ENCODE measurements around the gene ADARB2. TPM values are rescaled to one million over a fixed set of nuclear protein-coding genes. Genes with fewer than 3 reads are reported as not detected.

ADARB2 gene
- total and polyA plus RNA-seq, 4 donors, result 0.55 to 0.70 (median 0.59) TPM; not detected in 1

GRCh38 chr10:1645896-1646295 is 91.4 kb downstream of the ADARB2 start:
- Histone ChIP-seq H3K4me3 (ENCODE audit: low read depth in 1 of 3, low read length in 3 of 3) (no peak overlapping the region), H3K27me3 (ENCODE audit: control insufficient read depth in 4 of 4, insufficient read depth in 4 of 4, low read length in 3 of 4) (peaks cover 0 to 4% (median 0%) of the 10 kb centered on the region in 4 donors), H3K9me3 (ENCODE audit: control insufficient read depth in 4 of 4, low read length in 3 of 4) (peaks cover 0 to 2% (median 0%) of the 10 kb centered on the region in 4 donors), H3K9ac (ENCODE audit: low read depth in 1 of 2, low read length in 2 of 2) (no peak overlapping the region), H3K36me3 (ENCODE audit: control insufficient read depth in 4 of 4, insufficient read depth in 3 of 4, low read depth in 1 of 4, low read length in 3 of 4) (no peaks in the 10 kb centered on the region), H3K4me1 (ENCODE audit: control insufficient read depth in 4 of 4, insufficient read depth in 4 of 4, low read length in 3 of 4) (no peaks in the 10 kb centered on the region), H3K27ac (ENCODE audit: low read depth in 1 of 2, low read length in 2 of 2) (no peak overlapping the region)
- TF ChIP-seq REST (IDR thresholded peaks at IDR 0.05) (no peak), RXRA (IDR thresholded peaks at IDR 0.05) (no peak)
- no peak for DNase-seq (ENCODE audit: low spot score)
- WGBS, result 62% methylated on average over 4 of the region's 4 CpGs

- Histone ChIP-seq H3K27ac (ENCODE audit: low read depth in 1 of 2, low read length in 2 of 2) (no peak overlapping the region), H3K4me1 (ENCODE audit: control insufficient read depth in 4 of 4, insufficient read depth in 4 of 4, low read length in 3 of 4) (no peaks in the 10 kb centered on the region), H3K4me3 (ENCODE audit: low read depth in 1 of 3, low read length in 3 of 3) (no peak overlapping the region), H3K9me3 (ENCODE audit: control insufficient read depth in 4 of 4, low read length in 3 of 4) (peaks cover 0 to 2% (median 0%) of the 10 kb centered on the region in 4 donors), H3K36me3 (ENCODE audit: control insufficient read depth in 4 of 4, insufficient read depth in 3 of 4, low read depth in 1 of 4, low read length in 3 of 4) (no peaks in the 10 kb centered on the region), H3K9ac (ENCODE audit: low read depth in 1 of 2, low read length in 2 of 2) (no peak overlapping the region), H3K27me3 (ENCODE audit: control insufficient read depth in 4 of 4, insufficient read depth in 4 of 4, low read length in 3 of 4) (peaks cover 0 to 4% (median 0%) of the 10 kb centered on the region in 4 donors)
- TF ChIP-seq GABPA (IDR thresholded peaks at IDR 0.05 in 1 of 2, conservative IDR thresholded peaks at IDR 0.05 in 1 of 2) (no peak), EGR1 (IDR thresholded peaks at IDR 0.05; ENCODE audit: low read depth in 2 of 2) (no peak), NR2F2 (IDR thresholded peaks at IDR 0.05) (no peak), ZBTB33 (IDR thresholded peaks at IDR 0.05) (no peak)
- WGBS, result 84% methylated on average over 15 of the region's 15 CpGs
- DNase-seq (ENCODE audit: low spot score), result no peak
These were observed 93.1 kb downstream of the ADARB2 start for GRCh38 chr10:1644191-1644711.

GRCh38 chr10:1643908-1644179 is 93.5 kb downstream of the ADARB2 start:
- no peak for DNase-seq (ENCODE audit: low spot score)
- WGBS, result 71% methylated on average over 9 of the region's 9 CpGs
- no peak for TF ChIP-seq TAF1 (conservative IDR thresholded peaks at IDR 0.05)
- no peak for TF ChIP-seq YY1 (IDR thresholded peaks at IDR 0.05)
- TF ChIP-seq FOXA1 (IDR thresholded peaks at IDR 0.05), result no peak
- no peak for TF ChIP-seq SP1 (IDR thresholded peaks at IDR 0.05)
- TF ChIP-seq RXRA (IDR thresholded peaks at IDR 0.05), result no peak
- TF ChIP-seq RAD21 (IDR thresholded peaks at IDR 0.05), result no peak
- no peak for TF ChIP-seq FOXA2 (IDR thresholded peaks at IDR 0.05)
- no peak for TF ChIP-seq ZBTB33 (IDR thresholded peaks at IDR 0.05)
- no peak for TF ChIP-seq JUND (IDR thresholded peaks at IDR 0.05)
- TF ChIP-seq MAX (IDR thresholded peaks at IDR 0.05), result no peak

More at GRCh38 chr10:1643908-1644179, 93.5 kb downstream of the ADARB2 start:
- Histone ChIP-seq H3K4me3 (ENCODE audit: low read depth in 1 of 3, low read length in 3 of 3) (no peak overlapping the region), H3K9me3 (ENCODE audit: control insufficient read depth in 4 of 4, low read length in 3 of 4) (peaks cover 0 to 2% (median 0%) of the 10 kb centered on the region in 4 donors), H3K27ac (ENCODE audit: low read depth in 1 of 2, low read length in 2 of 2) (no peak overlapping the region), H3K27me3 (ENCODE audit: control insufficient read depth in 4 of 4, insufficient read depth in 4 of 4, low read length in 3 of 4) (peaks cover 0 to 4% (median 0%) of the 10 kb centered on the region in 4 donors), H3K9ac (ENCODE audit: low read depth in 1 of 2, low read length in 2 of 2) (no peak overlapping the region), H3K4me1 (ENCODE audit: control insufficient read depth in 4 of 4, insufficient read depth in 4 of 4, low read length in 3 of 4) (no peaks in the 10 kb centered on the region), H3K36me3 (ENCODE audit: control insufficient read depth in 4 of 4, insufficient read depth in 3 of 4, low read depth in 1 of 4, low read length in 3 of 4) (no peaks in the 10 kb centered on the region)
